HG02840 (cell line): Measurements from ENCODE around the gene RAB3C.
"Not testable (repeated sequence)": the region's sequence is repeated elsewhere in the genome, so short reads cannot be mapped to it uniquely, and the experiment has no call there.

Experiments used
- ATAC-seq: cut with Tn5 transposase; IDR thresholded peaks from one replicate; pipeline ENCODE4 v1.9.1; 2021; ENCODE audit warnings: mild to moderate bottlenecking, moderate library complexity, moderate number of reproducible peaks; ENCODE audit not compliant: unreplicated experiment, low FRiP score

Gene RAB3C

DNA sequence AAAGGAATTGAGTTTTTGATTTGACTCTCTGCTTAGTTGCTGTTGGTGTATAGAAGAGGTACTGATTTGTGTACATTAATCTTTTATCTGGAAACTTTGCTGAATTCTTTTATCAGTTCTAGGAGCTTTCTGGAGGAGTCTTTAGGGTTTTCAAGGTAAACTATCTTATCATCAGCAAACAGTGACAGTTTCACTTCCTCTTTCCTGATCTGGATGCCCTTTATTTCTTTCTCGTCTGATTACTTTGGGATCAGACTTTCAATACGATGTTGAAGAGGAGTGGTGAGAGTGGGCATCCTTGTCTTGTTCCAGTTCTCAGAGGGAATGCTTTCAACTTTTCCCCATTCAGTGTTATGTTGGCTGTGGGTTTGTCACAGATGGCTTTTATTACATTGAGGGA lies 17.7 kb downstream of the RAB3C start:
- ATAC-seq: not testable (repeated sequence)

DNA sequence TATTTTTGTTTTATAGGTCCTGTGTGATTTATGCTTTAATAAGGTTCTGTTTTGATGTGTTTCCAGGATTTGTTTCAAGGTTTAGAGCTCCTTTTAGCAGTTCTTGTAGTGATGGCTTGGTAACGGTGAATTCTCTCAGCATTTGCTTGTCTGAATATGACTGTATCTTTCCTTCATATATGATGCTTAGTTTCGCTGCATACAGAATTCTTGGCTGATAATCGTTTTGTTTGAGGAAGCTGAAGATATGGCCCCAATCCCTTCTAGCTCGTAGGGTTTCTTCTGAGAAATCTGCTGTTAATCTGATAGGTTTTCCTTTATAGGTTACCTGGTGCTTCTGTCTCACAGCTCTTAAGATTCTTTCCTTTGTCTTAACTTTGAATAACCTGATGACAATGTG lies 20.0 kb downstream of the RAB3C start:
- ATAC-seq: not testable (repeated sequence)

DNA sequence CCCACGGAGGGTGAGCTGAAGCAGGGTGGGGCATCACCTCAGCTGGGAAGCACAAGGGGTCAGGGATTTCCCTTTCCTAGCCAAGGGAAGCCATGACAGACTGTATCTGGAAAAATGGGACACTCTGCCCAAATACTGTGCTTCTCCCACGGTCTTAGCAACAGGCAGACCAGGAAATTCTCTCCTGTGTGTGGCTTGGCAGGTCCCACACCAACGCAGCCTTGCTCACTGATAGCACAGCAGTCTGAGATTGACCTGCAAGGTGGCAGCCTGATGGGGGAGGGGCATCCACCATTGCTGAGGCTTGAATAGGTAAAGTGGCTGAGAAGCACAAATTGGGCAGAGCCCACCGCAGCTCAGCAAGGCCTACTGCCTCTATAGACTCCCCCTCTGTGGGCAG lies 23.2 kb downstream of the RAB3C start:
- ATAC-seq: no peak

DNA sequence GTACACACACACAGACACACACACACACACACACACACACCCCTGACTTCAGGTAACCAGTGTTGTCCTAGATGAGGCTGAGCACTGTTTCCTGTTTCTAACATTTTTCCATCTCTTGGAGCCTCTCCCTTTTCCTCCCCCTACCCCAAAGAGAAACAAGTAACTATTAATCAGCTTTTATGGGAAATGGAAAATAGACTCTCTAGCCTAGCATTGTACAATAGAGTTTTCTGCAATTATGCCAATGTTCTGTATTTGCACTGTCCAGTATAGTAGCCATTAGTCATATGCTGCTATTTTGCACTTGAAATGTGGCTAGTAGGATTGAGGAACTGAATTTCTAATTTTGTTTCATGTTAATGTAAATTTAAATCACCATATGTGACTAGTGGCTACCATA lies 33.1 kb downstream of the RAB3C start:
- no peak for ATAC-seq

DNA sequence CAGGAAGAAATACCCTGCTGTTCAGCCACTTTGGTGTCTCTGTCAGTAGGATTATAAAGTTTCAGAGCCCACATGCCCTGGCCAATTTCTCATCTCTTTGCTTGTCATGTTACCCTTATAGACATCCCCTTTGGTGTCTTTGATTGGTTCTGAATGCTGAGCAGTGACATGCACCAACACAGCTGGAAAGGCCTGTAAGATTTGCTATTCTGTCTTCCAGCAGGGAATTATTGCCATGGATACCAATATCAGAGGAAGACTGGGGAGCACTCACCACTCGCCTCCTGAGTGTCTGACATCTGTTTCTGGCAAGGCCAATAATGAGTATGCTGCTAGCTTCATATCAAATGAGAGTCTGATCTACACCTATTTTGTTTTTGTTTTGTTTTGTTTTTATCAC lies 34.4 kb downstream of the RAB3C start:
- ATAC-seq: no peak

DNA sequence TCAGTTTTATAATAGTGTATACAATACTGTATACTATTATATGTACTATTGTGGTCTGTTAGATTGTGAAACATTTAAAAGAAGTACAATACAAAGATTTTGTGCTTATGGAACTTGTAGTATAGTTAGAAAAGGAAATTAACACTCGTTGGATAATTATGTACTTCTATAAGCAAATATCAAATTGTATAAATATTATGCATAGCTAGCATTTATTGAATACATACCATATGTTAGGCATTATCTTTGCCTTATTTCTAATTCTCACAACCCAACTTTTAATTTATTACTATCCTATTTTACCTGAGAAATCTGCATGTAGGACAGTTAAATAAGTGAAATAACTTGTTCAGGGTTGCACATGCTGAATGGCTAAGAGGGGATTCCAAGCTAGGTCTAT lies 37.5 kb downstream of the RAB3C start:
- no peak for ATAC-seq

DNA sequence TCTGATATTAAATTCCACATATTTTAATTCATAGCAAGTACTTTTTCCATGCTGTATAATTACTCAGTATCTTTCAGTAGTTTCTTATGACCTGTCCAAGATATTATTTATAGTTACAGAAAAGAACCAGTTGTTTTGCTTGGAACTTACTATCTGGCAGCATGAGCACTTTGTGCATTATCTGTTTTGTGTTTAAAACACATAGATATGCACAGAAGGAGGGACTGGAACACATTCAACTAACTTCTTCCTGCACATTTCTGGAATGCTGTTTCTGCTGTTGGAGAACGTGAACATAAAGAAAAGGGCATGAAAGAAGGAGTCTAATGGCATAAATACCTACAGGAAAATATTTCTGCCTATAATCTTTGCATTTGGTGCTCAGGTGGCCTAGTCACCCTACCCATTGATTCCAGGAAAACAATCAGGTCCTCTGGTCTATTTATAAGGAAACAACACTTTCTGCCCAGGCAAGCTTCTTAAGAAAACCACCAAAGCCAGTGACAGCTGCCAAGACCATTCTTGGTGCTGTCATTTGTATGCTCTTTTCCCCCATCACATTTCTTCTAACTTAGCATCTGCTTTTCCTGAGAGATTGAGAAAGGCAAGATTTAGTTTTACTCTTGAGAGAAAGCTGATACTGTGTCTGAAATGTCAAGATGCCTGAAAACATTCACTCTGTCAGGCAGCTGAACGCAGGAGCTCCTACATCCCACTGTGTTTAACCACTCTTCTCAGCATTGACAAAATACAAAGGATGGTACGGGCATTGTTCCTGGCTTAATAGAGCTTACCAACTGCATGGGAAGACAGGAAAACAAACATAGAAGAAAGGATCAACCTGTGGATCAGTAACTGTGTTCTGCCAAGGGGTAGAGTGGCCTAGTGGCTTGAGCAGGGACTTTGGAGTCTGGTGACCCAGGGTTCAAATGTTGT lies 40.3 kb downstream of the RAB3C start:
- no peak for ATAC-seq

DNA sequence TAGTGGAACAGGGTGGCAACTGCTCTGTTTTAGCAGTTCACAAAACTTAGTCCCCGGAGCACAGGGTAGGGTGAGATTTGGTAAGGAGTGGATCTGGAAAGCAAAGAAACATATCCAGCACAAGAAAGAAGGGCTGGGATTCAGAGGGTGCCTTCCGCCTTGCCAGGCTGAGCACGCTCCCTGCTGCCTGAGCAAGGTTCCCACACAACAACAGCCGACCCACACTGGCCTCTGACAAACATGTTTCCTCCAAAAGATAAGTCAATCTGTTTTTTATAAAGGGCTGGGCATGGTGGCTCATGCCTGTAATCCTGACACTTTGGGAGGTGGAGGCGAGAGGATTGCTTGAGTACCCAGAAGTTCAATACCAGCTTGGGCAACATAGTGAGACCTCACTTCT lies 45.8 kb downstream of the RAB3C start:
- ATAC-seq: no peak

DNA sequence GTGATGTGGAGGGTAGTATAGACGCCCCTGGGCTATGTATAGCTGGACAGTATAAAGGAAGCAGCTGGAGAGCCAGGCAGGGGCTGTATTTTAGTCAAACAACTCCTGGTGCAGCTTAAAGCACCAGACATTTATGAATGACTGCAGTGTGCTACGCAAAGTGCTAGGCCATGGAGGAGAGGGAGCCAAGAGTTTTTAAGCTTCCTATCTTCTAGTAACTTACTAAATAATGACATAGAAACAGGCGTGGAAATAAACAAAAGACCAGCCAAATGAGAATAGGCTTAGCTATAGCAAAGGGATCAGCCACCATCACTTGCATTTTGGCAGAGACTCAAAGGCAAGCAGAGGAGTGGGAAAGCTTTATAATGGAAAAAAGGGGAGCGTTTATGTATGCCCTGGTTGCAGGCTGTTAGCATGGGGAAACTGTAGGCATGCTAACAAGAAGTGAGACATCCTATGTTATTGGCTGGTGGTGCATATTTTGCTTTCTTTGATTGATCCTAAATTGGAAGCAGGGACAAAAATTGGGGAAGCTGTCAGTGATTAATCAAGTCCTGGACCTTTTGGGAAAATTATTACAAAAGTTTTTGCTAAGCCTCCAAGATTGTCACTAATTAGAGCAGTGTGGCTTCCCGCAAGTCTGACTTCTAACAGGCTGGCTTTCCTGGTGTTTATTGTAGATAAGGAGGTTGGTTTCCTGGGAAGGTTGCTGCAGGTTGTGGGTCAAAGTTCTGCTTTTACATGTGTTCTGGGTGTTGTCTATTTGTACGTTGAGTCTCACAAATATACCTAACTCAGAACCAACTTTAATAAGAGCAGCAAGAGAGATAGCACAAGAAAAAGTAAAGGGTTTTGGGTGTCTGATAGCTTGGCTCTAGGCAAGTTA lies 46.6 kb downstream of the RAB3C start:
- ATAC-seq: no peak

DNA sequence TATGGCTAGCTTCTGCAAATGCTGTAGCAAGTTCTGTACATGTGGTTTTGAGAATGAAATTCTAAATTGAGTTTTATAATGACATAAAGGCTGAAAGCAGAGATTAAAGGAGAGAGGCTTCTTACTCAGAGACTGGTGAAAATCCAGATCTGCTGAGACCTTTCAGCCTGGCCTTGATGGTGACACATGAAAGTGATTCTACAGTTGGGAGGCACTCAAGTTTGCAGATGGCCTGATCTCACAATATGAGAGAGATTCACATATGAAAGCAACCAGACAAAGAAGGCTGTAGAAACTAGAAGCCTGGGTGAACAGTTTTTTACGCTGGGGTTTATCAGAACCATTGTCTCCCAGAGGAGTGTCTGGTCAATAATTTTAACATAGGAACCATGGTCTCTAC lies 49.0 kb downstream of the RAB3C start:
- no peak for ATAC-seq

DNA sequence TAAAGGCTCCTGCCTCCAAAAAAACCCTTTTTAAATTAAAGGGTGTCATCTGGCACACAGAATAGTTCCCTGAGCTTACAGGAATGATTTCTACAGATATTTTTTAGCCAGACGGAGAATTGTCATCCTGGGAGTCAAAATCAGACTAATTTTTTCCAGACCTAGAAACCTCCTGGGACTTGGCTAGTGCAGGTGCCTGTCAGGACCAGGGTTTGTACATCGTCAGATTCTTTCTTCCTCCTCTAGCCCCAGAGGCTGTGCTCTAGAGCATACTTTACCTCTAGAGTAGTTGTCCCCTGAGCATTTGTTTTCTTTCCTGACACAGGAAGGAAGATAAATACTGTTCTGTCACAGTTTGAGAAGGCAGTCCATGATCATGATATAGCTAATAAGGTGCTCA lies 52.5 kb downstream of the RAB3C start:
- ATAC-seq: no peak

DNA sequence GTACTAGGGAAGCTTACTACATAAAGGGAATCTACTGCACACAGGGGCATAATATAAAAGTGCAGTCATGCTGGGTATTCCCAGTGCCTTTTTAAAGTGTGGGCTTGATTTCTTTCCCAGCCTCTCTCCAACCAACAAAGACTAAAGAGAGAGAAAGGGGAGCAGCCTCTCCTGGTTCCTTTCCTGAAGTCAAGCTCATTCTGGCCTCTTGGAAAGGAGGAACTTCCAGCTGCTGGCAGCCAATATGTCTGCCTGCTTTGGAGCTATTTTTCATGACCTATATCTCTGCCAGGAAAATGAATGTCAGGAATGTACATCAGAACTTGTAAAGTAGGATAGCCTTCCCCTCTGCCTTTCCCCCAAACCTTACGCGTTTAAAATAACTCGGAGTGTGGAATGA lies 57.1 kb downstream of the RAB3C start:
- ATAC-seq: no peak

DNA sequence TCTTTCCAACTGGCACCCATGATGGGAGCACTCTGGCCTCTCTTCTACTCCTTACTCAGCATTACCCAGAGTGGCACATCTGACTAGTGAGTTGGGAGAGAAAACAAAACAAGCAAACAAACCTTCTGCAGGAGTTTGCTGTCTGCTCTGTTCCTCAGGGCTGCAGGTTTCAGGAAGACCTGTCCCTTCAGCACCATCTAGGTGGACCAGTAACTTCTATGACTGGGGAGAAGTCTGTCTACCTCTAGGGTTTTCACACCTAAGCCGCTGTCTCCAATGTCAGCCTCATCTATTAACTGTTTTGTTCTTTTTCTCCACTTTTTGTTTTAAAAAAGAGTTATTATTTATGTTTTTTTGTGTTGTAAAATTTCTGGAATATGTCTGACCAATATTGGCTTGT lies 58.7 kb downstream of the RAB3C start:
- ATAC-seq: no peak

DNA sequence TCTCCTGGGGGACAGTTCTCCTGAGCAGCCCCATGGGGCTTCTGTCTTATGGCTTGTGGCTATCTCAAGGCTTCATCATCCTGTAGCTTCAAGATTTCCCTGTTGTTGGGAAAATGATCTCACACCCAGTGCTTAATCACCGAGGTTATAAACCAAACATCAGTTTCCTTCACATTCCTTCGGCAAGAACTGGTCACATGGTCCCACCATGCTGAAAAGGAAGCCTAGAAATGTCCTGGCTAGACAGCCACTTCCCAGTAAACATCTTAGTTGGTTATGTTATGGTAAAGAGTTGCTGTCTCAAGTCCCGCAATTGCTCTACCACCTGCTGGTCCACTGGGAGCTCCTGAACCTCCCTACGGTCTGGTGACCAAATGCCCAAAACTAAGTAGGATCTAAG lies 66.0 kb downstream of the RAB3C start:
- ATAC-seq: no peak

DNA sequence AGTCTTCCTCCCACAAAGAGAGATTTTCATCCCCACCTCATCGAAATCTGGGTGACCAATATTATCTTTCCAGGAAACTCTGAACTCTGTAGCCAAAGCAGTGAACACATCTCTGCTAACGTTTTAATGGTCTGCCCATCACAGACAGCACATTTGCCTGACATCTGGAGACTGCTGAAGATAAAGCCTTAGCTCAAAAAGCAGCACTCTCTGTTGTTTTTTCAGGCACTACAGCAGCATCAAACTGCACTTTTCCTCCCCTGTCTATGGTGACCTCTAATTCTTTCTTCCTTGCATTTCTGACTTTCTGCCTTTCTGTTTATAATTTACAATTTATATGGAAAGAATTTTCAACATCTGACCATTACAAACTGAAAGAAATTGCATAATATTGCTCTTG lies 66.8 kb downstream of the RAB3C start:
- ATAC-seq: no peak

DNA sequence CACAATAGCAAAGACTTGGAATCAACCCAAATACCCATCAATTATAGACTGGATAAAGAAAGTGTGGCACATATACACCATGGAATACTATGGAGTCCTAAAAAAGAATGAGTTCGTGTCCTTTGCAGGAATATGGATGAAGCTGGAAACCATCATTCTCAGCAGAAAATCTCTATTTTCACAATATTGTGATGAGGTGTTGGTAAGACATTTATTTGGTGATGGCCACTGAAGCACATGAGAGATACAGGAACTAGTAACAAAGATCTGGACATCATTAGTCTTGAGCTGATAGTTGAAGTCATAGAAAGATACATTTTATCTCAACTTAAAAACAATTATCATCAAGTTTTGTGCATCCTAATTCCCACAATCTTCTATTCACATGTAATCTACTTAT lies 70.6 kb downstream of the RAB3C start:
- no peak for ATAC-seq

DNA sequence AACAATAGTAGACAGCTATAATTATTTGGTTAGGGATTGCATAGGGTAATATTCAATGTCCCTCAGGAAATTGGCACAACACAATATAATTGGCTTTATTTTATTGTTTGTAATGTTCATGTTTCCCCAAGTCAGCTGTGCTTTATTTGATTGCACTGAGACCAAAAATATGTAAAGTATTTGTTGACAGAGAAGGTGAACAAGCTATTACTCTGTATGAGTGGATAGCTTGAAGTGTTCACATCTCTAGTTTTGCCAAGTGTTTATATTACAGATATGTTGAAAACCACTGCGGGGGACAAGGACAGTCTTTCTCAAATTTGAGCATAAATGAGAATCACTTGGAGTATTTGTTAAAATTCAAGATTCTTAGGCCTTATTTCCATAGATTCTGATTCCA lies 83.3 kb downstream of the RAB3C start:
- ATAC-seq: no peak

DNA sequence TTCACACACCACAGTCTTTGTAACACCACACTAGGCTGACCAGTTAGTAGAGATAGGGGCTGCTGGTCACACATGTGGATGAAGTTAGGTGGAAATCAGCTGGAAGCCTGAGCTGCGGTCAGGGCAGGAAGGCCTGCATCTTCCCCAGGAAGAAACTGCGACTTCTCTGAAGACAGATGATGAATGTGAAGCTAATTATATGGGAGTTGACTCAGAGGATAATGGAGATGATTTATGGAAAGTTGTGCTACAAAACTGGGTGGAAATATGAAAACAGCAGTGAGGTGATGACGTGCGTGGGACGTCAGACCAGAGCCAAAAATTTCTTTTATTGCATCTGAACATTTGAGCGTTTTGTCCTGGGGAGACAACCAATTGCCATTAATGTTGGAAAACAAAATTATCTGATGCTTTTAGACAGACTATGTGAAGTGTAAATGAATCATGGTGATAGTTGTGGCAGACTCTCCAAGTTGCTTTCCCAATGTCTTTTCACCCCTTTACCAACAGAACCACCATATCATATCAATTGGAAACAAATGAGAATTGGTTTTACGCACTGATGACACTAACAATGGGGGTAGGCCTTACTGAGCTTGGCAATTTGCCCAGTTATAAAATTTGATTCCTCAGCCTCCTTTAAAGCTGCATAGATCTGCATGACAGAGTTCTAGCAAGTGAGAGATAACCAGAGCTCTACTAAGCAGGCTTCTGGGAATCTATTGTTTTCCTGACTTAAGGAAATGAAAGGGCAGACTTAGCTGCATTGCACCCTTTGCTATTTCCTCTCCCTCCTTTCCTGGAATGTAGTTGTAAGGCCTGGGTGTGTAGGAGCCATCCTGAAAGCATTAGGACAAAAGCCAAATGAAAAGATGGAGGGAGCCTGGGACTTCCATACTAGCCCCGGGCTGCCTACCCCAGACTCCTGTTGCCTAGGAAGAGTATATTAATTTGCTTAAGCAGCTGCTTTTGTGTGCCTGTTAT lies 84.0 kb downstream of the RAB3C start:
- no peak for ATAC-seq

DNA sequence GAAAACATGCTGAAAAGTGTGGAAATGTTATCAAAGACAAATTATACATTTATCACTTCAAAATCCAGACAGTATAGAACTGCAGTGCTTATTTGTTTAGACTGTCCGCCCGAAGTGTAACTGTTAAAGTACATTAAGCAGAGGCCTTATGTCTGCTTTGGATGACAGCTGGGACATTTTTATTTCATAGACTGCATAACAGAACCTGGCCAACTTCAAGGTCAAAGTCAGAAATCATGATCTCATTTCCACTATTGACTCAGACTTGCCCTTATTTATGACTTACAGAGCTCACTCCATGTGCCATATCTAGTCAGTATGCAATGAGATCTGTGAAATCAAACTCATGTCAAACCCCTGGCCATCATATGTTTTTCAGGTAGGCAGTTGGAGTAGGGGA lies 87.7 kb downstream of the RAB3C start:
- no peak for ATAC-seq

DNA sequence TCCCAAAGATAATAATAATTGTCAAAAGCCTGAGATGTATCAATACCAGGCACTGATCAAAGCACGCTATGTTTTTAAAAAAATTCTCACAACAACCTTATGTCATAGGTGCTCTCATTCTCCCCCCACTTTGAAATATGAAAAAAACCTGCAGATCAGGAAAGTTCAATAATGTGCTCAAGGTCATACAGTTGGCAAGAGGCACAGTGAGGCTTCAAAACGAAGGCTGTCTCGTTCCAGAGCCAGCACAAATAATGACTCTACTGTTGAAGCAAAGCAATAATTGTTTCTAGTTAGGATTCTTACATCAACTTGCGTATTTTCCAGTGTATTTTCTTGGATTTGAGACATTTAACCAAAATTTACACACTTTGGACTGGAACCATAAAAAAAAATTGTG lies 88.3 kb downstream of the RAB3C start:
- ATAC-seq: no peak
